Astrocyte of the spinal cord (primary cell): ENCODE data around the gene GLT1D1.

Experiments used
- DNase-seq: peaks from one replicate; pipeline ENCODE4 v3.0.0; 2011; ENCODE audit warnings: low read depth, low spot score
- H3K4me3 ChIP-seq: 2 replicates; pipeline ENCODE4 v1.5.1; 2011; ENCODE audit warnings: low read depth, mild to moderate bottlenecking, low read length, moderate library complexity
- CTCF ChIP-seq: IDR thresholded peaks from 2 replicates; pipeline ENCODE4 v1.5.1; 2012; ENCODE audit warnings: low read depth, mild to moderate bottlenecking, low read length, inconsistent platforms
- in situ Hi-C: cut with HindIII; loops from 2 replicates; pipeline ENCODE4 v1.10.0; 2017; ENCODE audit warnings: low sequenced_read_pairs

The GLT1D1 gene

GRCh38 chr12:128816643-128816920 lies 36.7 kb upstream of the GLT1D1 start:
- DNase-seq = no peak
- in situ Hi-C loops = no loop called here
- no peak for TF ChIP-seq CTCF
- H3K4me3 ChIP-seq = no peak overlapping the region

- H3K4me3 ChIP-seq = no peak overlapping the region
- no peak for TF ChIP-seq CTCF
- DNase-seq = peak; percentile 76
- in situ Hi-C loops = no loop called here
Observed at GRCh38 chr12:128817111-128818015, 35.9 kb upstream of the GLT1D1 start.

GRCh38 chr12:128818065-128819022 lies 34.9 kb upstream of the GLT1D1 start:
- TF ChIP-seq CTCF = no peak
- in situ Hi-C loops = no loop called here
- DNase-seq = peak; percentile 48
- no peak overlapping the region for H3K4me3 ChIP-seq

- in situ Hi-C loops = no loop called here
- H3K4me3 ChIP-seq = no peak overlapping the region
- no peak for DNase-seq
- no peak for TF ChIP-seq CTCF
Observed at GRCh38 chr12:128819293-128820144, 33.8 kb upstream of the GLT1D1 start.

GRCh38 chr12:128820253-128820652 lies 33.0 kb upstream of the GLT1D1 start:
- no peak overlapping the region for H3K4me3 ChIP-seq
- DNase-seq = no peak
- in situ Hi-C loops = no loop called here
- no peak for TF ChIP-seq CTCF

GRCh38 chr12:128820723-128821432 lies 32.4 kb upstream of the GLT1D1 start:
- in situ Hi-C loops = no loop called here
- no peak overlapping the region for H3K4me3 ChIP-seq
- no peak for TF ChIP-seq CTCF
- DNase-seq = no peak
